Fibroblast of gingiva (primary cell): Measurements from ENCODE around the gene C4BPA.

Source experiments
- DNase-seq: peaks from one replicate; pipeline ENCODE4 v3.0.0-alpha.2; 2011; ENCODE audit warnings: low read depth

C4BPA gene

DNA sequence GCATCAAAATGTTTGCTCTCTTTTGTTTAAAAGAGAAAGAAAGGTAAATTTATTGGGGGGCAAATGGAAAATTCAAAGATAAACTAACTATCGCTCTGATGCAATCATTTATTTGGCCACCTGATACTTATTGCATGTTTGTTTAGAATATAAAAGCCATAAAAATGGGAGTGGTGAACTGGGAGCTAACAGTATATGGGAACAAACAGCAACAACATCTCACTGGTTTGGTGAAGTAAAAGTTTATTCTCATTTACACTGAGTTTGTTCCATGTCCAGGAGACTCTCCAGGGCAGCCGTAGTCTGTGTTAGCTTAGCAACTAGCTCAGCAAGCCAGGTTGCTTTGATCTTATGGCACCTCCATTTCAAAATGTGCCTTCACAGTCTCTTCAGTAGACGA lies 20.4 kb downstream of the C4BPA start:
- no peak for DNase-seq

GRCh38 chr1:207128336-207128921 lies 24.4 kb downstream of the C4BPA start:
- DNase-seq = no peak

DNA sequence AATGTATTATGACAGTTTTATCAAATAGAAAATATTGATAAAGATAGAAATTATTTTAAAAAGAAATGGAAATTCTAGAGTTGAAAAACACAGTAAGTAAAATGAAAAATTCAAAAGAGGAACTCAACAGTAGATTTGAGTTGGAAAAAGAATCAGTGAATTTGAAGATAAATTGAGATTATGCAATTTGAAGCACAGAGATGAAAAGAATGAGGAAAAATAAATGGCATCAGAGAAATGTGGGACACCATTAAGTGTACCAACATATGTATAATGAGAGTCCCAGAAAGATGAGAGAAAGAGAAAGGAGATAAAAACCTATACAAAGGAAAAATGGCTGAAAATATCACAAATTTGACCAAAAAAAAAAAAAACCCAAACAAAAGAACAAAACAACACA lies 25.0 kb downstream of the C4BPA start:
- DNase-seq = no peak

DNA sequence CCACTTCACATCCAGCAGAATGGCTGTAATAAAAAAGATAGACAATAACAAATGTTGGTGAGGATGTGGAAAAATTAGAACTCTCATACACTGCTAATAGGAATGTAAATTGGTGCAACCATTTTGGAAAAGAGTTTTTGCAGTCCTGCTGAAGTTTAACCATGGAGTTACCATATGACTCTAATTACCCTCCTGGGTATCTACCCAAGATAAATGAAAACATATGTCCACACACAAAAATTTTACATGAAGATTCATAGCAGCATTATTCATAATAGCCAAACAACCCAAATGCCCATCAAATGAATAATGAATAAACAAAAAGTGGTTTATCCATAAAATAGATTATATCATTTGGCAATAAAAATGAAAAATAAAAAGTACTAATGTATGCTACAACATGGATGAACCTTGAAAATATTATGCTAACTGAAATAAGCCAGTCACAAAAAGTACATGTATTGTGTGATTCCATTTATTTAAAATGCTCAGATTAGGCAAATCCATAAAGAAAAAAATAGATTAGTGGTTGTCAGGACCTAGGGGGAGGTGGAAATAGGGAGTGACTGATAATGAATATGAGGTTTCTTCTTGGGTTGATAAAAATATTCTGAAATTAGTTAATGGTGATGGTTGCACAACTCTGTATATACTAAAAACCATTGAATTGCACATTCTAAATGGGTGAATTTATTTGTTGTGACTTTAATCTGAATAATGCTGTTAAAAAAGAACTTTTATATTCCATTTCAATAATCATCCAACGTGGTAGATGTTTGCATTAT lies 26.4 kb downstream of the C4BPA start:
- no peak for DNase-seq

- no peak for DNase-seq
These were observed 27.1 kb downstream of the C4BPA start for GRCh38 chr1:207131163-207131562.

DNA sequence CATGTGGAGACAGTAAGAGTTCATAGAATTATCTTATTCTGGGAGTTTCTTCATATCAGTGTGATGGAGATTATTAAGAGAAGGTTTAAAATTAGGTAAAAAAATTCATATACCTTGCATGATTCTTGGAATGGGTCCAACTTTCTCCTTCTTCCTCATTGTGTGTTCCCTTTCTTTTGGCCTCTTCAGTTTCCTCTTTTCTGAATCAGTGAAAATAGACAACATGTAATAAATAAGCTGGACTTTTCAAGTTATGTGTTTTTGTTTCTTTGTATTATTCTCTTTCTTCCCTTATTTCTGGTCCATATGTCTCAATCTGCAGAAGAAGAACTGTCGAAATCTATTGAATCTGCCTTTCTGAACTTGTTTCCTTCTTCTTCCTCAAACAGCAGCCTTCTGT lies 30.5 kb downstream of the C4BPA start:
- DNase-seq = no peak

- no peak for DNase-seq
These were observed 35.6 kb downstream of the C4BPA start for GRCh38 chr1:207139616-207140015.

DNA sequence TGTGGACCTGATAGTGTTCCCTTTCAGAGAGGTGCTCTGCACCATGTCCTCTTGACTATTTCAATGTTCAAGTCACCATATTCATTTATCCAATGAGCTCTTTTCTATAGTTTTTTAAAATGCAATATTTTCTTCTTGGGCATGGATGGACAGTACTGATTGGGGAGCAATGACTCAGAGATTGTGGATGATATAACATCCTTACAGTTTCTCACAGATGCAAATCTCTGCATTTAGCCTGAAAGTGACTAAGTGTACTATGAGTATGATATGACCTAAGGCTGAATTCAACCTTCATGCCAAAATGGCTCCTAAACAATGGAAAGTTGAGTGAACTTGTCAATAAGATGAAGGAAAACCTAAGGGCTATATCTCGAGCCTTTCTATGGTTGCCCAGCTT lies 36.5 kb downstream of the C4BPA start:
- DNase-seq = no peak

DNA sequence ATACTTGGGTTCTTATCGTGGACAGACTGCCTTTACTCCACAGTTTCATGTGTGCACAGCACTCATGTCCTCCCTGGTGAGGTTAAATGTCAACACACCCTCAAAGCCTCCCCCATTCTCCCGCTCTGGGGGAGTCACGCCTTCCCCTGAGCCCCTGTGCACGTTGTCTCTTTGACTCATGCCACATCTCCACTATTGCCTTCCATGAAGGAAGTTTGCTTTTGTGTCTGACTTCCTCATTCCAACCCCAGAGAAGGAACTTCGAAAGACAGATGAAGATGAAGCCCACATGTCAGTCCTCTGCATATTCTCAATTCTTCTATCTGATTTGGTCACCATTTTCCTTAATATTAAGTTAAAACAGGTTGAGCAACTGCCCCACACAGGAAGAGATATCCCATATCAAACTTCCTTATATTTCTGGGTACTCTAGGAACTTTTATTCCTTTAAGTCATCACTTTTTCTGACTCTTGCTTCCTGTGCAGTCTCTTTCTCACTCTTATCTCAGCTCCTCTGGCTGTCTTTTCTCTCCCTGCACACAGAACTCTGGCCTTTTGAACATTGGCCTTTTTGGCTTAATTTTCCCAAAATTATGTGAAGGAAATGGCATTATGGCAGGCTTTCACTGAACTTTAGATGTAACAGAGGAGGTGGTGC lies 41.5 kb downstream of the C4BPA start:
- DNase-seq = no peak

- no peak for DNase-seq
These were observed 47.9 kb downstream of the C4BPA start for GRCh38 chr1:207151920-207152319.

GRCh38 chr1:207152792-207153468 lies 48.9 kb downstream of the C4BPA start:
- no peak for DNase-seq

DNA sequence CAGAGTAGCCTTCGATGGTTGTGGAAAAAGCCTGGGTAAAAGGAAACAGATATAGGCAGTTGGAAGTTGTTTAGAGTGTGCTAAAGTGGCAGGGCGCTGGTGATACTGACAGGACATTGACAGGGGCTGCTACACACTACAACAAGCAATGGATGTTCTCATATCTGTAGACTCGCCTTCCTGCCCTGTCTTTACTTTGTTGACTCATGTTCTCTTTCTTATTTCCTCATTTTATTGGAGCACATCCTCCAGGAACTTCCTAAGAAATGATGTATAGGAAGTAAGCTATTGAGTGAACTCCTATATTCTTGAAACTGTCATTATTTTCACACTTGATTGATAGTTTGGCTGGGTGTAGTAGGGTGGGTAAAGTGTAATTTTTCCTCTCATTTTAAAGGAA lies 51.0 kb downstream of the C4BPA start:
- DNase-seq = no peak

DNA sequence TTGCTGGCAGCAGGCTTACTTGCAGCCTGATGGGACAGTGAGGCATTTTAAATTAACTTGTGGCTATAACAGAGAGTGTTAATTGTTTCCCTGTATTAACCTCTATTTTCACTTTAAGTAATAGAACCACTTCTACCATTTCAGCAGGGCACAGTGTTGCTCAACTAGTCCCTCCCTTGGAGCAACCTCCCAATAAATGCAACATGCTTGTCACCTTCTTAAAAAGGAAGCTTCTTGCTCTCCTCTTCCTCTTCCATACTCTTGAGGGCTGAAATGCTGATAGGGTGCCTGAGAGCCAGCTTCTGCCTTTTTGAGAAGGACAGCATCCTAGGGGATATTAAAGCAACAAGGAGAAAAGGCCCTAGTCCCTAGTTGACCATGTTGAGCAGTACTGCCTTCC lies 52.1 kb downstream of the C4BPA start:
- DNase-seq = no peak

DNA sequence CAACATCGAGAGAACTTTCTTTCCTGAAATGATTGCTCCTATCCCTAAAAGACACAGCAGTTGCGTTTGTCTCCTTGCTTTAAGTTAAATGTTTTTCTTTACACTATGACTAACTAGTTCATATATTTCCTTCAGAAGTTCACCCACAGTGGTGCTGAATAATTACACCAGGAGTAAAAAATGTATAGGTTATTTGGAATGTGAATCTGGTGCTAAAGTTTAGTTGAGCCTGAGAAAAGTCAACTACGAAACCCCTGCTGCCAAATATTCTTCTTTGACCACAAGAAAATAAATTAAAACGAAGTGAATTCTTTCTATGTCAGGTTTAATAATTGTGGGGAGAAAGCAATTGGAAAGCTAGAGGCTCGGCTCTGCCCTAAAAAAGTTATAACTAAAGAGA lies 52.8 kb downstream of the C4BPA start:
- DNase-seq = no peak

- DNase-seq = no peak
These were observed 60.1 kb downstream of the C4BPA start for GRCh38 chr1:207164086-207164485.

DNA sequence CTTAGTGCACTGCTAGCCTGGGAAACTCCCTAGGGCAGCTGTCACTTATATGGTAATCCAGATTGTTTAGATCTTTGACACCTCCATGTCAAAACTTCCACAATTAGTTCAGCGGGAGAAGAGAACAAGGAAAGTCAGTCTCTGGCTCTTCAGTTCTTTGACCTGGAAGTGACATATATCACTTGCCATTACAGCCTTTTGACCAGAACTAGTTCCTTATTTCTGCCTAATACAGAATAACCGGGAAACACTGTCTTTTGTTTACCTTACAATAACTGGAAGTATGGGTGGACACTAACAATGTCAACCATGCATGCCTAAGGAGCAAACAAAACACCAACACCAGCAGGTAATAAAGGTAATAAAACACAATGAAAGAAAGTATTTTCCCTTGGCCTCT lies 68.3 kb downstream of the C4BPA start:
- DNase-seq = no peak

DNA sequence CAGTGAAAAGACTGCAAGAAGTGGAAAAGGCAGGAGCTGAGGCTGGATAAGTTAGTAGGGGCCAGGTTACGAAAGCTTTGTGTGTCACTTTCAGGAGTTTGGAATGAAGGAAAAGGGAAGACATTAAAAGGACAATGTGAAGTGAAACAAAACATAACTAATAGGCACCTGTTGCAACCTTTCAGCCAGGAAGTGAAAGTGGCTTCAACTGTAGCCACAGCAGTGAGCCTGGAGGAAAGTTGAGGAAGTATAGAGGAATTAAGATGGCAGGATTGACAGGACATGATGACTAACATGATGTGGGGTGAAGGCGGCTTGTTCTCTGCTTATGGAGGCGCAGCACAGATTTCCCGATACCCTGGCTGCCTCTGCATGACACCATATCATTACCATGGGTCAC lies 68.9 kb downstream of the C4BPA start:
- DNase-seq = no peak

- DNase-seq = no peak
These were observed 69.4 kb downstream of the C4BPA start for GRCh38 chr1:207173396-207173795.

DNA sequence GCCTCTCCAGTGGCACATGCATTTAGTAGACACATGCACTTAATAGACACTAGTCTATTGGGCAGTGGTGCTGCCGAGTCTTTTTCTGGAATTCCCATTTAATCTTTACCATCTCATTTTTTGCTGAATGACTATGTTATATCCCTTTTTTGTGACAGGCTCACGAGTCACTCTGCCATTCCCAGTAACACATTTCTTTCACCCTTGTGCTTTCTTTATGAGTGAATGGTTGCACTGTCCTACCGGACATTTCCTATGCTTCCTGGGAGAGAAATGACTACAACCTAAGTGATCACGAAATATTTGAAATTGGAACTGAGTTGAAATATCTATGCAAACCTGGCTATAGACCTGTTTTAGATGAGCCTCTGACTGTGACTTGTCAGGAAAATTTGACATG lies 70.9 kb downstream of the C4BPA start:
- DNase-seq = no peak

- DNase-seq = no peak
These were observed 75.0 kb downstream of the C4BPA start for GRCh38 chr1:207179036-207179435.

DNA sequence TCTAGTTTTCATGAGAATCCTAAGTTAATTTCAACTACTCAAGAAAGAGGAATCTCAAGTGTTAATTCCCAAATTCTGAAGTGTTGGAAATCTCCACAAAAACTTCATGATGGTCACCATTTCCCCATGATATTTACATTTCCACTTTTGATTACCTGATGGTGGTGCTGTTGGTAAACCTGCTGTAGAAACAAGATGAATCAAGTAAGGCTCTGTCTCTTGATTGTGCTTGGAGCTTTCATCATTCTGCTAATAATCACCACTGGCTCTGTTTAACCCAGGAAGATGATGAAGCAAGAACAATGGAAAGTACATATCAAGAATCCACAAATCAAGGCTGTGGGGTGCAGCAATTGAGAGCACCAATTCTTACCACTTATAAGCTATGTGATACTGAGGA lies 77.8 kb downstream of the C4BPA start:
- peak; percentile 2 for DNase-seq

- DNase-seq = no peak
These were observed 82.5 kb downstream of the C4BPA start for GRCh38 chr1:207186503-207186902.

DNA sequence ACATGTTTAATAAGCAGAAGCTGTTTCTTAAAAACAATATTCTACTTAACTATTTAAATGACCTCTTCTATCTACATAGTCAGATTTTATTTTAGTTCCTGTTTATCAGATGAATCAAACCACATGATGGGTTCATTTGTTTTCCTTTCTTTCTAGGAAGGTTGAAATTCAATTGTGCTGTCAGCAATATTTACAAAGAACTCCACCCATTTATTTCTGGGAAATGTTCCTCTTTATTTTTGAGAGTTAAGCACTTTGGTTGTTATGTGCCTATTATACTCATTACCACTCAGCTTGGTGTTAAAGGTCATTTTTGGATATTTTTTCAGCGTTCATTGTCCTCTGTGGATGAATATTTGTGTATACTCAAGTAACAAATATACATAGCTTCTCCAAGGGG lies 84.9 kb downstream of the C4BPA start:
- no peak for DNase-seq
